Stimulated activated CD8-positive, alpha-beta memory T cell treated with anti-CD3 and anti-CD28 coated beads, Interleukin-2, amount 100 ng/mL, for 48 hours (primary cell): ENCODE measurements around the gene EMC10.
A peak's percentile ranks its signal among the peaks of the same experiment; 100 is the strongest.

Experiments
- DNase-seq, 2 donors: peaks; one replicate each; pipeline ENCODE4 v3.0.0-alpha.2; 2020; ENCODE audit warnings: low read depth in 2 of 2

The EMC10 gene

GRCh38 chr19:50496189-50497021 lies 20.1 kb downstream of the EMC10 start:
- DNase-seq = no peak

GRCh38 chr19:50497022-50497405 lies 20.7 kb downstream of the EMC10 start:
- no peak for DNase-seq

- no peak for DNase-seq
Measured at GRCh38 chr19:50498219-50499056, 22.1 kb downstream of the EMC10 start.

GRCh38 chr19:50500060-50500752 lies 23.9 kb downstream of the EMC10 start:
- no peak for DNase-seq

- DNase-seq = no peak
Measured at GRCh38 chr19:50500753-50501151, 24.4 kb downstream of the EMC10 start.

GRCh38 chr19:50501186-50501567 lies 24.9 kb downstream of the EMC10 start:
- DNase-seq = no peak

GRCh38 chr19:50501568-50502475 lies 25.5 kb downstream of the EMC10 start:
- DNase-seq = no peak

GRCh38 chr19:50505856-50506611 lies 29.7 kb downstream of the EMC10 start:
- DNase-seq = no peak

- no peak for DNase-seq
Measured at GRCh38 chr19:50506700-50507099, 30.4 kb downstream of the EMC10 start.

- DNase-seq = no peak
Measured at GRCh38 chr19:50507376-50507775, 31.1 kb downstream of the EMC10 start.

- DNase-seq = no peak
Measured at GRCh38 chr19:50508843-50509190, 32.5 kb downstream of the EMC10 start.

- no peak for DNase-seq
Measured at GRCh38 chr19:50509366-50509765, 33.1 kb downstream of the EMC10 start.

- DNase-seq = no peak
Measured at GRCh38 chr19:50510121-50510670, 33.9 kb downstream of the EMC10 start.

- no peak for DNase-seq
Measured at GRCh38 chr19:50510700-50511068, 34.4 kb downstream of the EMC10 start.

GRCh38 chr19:50511069-50511822 lies 34.9 kb downstream of the EMC10 start, which contains the start of gene JOSD2:
TSS of gene JOSD2 (minus strand) at chr19:50511191. CDS start at chr19:50510431, 760 bp downstream.
- DNase-seq = peak; percentile 93

GRCh38 chr19:50512112-50512998 lies 36.0 kb downstream of the EMC10 start:
- no peak for DNase-seq

GRCh38 chr19:50512999-50513745 lies 36.9 kb downstream of the EMC10 start:
- no peak for DNase-seq
